Stimulated activated CD8-positive, alpha-beta memory T cell treated with anti-CD3 and anti-CD28 coated beads, Interleukin-2, amount 100 ng/mL, for 1 hour (primary cell): ENCODE results near the gene CMIP.

Experiments
- DNase-seq, 2 donors: peaks; one replicate each; pipeline ENCODE4 v3.0.0-alpha.2; 2020; ENCODE audit warnings: low read depth in 2 of 2

CMIP gene

GRCh38 chr16:81748476-81749198 lies 304.0 kb downstream of the CMIP start:
- no peak for DNase-seq

GRCh38 chr16:81752225-81752875 lies 307.7 kb downstream of the CMIP start:
- no peak for DNase-seq

GRCh38 chr16:81752876-81753227 lies 308.2 kb downstream of the CMIP start:
- no peak for DNase-seq

GRCh38 chr16:81754858-81755257 lies 310.2 kb downstream of the CMIP start:
- no peak for DNase-seq

- no peak for DNase-seq
Observed at GRCh38 chr16:81755915-81756614, 311.5 kb downstream of the CMIP start.

GRCh38 chr16:81756615-81757356 lies 312.2 kb downstream of the CMIP start:
- DNase-seq: no peak

- DNase-seq: no peak
Observed at GRCh38 chr16:81758376-81758775, 313.8 kb downstream of the CMIP start.
